Suppressor macrophage treated with lipopolysaccharide for 1 hour (primary cell): Measurements from ENCODE around the gene SLC9C2.
"Not testable (repeated sequence)": the region's sequence is repeated elsewhere in the genome, so short reads cannot be mapped to it uniquely, and the experiment has no call there.

Source experiments
- DNase-seq, 3 donors: peaks; one replicate each; pipeline ENCODE4 v3.0.0-alpha.2; 2020 to 2022

The SLC9C2 gene

DNA sequence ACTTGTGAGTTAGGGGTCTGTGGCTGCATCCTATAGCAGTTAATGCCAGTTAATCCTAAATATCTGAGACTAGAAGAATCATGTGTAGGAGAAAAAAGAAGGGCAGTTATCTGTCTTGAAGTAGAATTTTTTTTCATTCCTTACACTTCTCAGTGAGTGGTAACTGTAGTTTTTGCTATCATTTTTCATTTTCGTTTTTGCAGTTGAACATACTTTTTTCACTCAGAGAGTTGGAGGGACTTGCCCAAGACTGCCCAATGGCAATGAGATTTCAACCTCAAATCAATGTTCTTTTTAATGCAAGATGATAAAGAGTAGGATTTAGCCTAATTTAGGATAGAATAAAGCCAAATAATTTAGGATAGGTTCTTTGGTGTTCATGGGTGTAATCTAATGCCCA lies 120.2 kb downstream of the SLC9C2 start:
- DNase-seq: no peak

- no peak for DNase-seq
These were observed 121.6 kb downstream of the SLC9C2 start for GRCh38 chr1:173481195-173481772.

- DNase-seq: peak in 1 of 3 donors; percentile 6
These were observed 123.2 kb downstream of the SLC9C2 start for GRCh38 chr1:173479649-173480048.

DNA sequence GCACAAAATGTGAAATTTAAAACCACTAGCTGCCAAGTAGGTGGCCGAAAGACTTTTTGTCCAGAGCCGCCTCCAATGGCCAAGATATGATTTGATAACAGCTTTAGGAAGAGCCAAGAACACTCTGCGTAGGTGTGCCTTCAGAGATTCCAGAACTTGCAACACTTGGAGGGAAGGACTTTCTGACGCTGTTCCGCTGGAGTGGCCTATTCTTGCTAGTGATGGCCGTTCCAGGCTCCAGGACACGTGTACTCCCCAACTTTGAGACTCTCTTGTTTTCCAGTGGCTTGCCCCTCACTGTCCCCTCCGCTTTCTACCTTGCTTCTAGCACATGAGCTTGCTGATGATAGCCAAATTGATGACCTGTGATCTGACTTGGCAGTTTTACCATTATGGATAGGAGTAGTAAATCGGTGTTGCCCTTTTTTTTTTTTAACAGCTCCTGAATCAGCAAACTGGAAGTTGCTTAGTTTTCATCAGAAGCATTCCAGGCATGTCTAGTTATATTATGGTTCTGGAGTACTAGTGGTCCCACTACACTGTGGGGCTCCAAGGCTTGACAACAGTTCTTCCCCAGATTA lies 124.7 kb downstream of the SLC9C2 start:
- peak; percentile 86 to 89 (median 86) for DNase-seq

DNA sequence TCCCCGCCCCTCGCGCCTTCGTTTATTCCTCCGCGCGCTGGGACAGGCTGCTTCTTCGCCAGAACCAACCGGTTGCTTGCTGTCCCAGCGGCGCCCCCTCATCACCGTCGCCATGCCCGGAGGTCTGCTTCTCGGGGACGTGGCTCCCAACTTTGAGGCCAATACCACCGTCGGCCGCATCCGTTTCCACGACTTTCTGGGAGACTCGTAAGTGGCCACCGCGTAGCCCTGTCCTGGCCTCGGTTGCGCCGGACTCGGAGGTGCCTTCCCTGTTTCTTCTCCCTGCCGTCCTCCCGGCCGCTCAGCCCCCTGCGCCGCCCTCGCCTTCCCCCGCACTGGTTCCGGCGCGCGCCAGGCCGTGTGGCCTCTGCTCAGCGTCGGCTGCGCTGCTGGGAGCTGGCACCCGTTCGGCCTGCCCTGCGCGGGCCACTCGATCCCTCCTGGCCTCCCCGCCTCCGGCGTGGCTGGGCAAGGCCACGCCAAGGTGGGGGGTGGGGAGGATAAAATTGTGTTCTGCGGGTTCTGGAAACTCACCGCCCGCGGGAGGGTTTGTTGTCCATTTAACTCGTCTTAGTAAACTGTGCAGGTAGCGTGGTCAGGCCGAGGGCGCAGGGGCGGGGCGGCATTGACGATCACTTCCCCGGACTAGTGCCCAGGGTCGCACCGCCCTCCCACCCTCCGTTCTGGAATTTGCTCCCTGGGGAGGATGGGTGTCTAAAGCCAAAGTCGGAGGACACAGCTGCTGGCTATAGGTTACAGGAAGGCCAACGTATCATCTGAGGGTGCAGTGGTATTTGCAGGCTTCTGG lies 125.4 kb downstream of the SLC9C2 start, which contains the start of gene PRDX6:
TSS of gene PRDX6 (plus strand) at position 50 of the 808 bp plus-strand sequence. CDS start at position 113, 63 bp downstream.
- DNase-seq: peak in 1 of 3 donors; percentile 76

DNA sequence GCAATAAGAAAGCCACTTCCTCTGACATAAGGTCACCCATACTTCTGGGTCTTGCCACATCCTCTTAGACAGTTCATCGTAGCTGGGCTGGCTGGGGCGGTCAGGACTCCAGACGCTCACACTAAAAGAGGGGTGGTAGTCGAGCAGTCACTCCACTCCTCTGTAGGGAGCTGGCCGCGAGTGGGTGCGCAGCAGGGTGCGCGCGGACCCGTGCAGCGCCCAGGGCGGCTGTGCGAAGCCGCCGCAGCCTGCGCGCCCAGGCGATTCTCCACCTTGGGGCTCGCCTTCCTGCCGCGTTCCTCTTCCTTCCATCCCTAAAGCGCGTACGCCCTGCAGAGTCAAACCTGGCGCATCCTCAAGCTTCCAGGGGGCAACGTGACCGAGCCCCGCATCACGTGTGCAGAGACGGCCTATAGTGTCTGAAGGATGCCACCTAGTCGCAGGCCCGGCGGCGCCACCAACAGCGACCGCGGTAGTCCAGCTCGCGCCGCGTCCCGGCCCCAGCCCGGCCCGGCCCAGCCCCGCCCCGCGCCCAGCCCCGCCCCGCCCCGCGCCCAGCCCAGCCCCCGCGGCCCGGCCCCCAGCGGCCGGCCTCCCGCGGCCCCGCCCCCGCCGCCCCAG lies 126.1 kb downstream of the SLC9C2 start:
- peak; percentile 90 to 96 (median 93) for DNase-seq

GRCh38 chr1:173476197-173476664 lies 126.6 kb downstream of the SLC9C2 start:
- DNase-seq: no peak

GRCh38 chr1:173475564-173476196 lies 127.2 kb downstream of the SLC9C2 start:
- peak; percentile 20 to 51 (median 37) for DNase-seq

DNA sequence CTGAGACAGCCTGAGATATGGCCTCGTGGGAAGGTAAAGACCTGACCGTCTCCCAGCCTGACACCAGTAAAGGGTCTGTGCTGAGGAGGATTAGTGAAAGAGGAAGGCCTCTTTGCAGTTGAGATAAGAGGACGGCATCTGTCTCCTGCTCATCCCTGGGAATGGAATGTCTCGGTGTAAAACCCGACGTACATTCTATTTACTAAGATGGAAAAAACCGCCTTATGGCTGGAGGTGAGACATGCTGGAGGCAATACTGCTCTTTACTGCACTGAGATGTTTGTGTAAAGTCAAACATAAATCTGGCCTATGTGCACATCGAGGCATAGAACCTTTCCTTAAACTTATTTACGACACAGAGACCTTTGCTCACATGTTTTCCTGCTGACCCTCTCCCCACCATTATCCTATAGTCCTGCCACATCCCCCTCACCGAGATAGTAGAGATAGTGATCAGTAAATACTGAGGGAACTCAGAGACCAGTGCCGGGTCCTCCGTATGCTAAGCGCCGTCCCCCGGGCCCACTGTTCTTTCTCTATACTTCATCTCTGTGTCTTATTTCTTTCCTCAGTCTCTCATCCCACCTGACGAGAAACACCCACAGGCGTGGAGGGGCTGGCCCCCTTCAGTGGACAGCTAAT lies 128.0 kb downstream of the SLC9C2 start:
- not testable (repeated sequence) for DNase-seq

DNA sequence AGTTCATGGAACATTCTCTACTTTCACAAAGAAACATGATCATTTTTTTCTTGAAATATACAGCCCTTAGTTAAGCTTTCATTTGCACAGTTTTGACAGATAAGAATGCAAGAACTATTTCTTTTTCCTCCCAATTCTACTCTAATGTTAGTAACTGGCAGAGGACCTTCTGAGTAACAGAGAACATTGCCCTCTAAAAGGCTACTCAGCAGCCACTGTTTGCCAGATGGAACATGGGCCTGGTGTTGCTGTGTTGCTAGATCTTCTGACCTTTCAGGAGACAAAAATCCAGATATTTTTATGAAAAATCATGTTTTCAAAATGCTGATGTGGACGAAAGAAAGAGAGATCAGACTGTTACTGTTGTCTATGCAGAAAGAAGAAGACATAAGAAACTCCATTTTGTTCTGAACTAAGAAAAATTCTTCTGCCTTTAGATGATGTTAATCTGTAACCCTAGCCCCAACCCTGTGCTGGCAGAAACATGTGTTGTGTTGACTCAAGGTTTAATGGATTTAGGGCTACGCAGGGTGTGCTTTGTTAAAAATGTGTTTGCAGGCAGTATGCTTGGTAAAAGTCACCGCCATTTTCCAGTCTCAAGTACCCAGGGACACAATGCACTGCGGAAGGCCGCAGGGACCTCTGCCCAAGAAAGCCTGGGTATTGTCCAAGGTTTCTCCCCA lies 128.6 kb downstream of the SLC9C2 start:
- no peak for DNase-seq

- peak; percentile 15 to 36 (median 31) for DNase-seq
These were observed 129.3 kb downstream of the SLC9C2 start for GRCh38 chr1:173473599-173474011.

- no peak for DNase-seq
These were observed 132.3 kb downstream of the SLC9C2 start for GRCh38 chr1:173470608-173471007.

- DNase-seq: no peak
These were observed 133.2 kb downstream of the SLC9C2 start for GRCh38 chr1:173469656-173470055.

DNA sequence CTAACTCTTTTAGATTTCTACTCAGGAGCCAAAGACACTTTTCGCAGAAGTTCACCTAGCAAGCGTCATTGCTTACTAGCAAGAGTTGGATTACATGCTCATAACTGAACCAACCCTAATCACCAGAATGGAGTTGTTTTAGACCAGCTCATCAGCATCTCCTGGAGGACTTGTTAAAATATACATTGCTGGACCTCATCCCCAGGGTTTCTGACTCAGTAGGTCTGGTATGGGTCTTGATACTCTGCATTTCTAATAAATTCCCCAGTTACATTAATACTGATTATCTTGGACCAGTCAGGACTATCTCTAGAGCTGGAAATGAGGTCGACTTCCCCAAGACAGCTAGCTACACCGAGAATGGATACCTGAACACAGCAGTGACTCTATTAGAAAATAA lies 135.4 kb downstream of the SLC9C2 start:
- DNase-seq: no peak

GRCh38 chr1:173464185-173464584 lies 138.7 kb downstream of the SLC9C2 start:
- not testable (repeated sequence) for DNase-seq

DNA sequence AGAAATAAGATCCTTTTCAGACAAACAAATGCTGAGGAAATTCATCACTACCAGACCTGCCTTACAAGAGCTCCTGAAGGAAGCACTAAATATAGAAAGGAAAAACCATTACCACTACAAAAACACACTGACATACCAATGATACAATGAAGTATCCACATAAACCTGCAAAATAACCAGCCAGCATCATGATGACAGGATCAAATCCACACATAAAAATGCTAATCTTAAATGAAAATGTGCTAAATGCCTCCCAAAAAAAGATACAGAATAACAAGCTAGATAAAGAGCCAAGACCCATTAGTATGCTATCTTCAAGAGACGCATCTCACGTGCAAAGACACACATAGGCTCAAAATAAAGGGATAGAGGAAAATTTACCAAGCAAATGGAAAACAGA lies 140.2 kb downstream of the SLC9C2 start:
- DNase-seq: not testable (repeated sequence)

DNA sequence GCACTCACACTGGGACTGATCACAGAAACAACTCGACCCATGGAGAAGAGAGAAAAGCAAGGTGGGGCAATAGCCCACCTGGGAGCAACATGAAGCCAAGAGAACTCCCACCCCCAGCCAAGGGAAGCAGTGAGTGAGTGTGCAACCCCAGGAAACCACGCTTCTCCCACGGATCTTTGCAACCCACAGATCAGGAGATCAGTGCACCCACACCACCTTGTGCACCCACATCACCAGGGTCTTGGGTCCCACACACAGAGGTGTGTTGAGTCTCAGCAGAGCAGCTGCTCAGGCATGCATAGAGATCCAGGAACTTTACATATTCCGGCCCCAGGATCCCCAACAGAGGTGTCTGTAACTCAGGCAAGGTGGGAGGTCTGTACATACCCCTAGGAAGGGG lies 143.0 kb downstream of the SLC9C2 start:
- DNase-seq: no peak

GRCh38 chr1:173454966-173455524 lies 147.8 kb downstream of the SLC9C2 start:
- no peak for DNase-seq

DNA sequence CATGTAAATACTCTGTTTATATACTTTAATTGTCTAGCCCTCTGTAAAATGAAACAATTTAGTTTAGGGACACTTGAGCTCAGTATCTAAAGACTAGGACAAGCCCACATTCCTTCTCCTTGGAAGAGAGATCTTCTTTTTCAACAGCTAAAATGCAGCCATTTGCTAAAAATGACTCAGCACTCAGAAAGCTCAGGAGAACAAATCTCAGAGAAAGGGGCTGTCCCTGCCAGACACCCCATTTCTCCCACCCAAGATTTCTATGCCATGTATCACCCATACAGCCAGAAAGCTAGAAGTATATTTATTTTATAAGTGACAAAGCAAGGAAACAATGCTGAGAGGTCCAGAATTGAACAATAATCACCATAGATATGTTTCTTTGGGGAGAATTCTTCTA lies 148.9 kb downstream of the SLC9C2 start:
- DNase-seq: no peak

- no peak for DNase-seq
These were observed 150.9 kb downstream of the SLC9C2 start for GRCh38 chr1:173451981-173452380.
